ENCODE results near the gene RAI2.

RAI2 gene

GRCh38 chrX:17778997-17779396 lies 82.1 kb downstream of the RAI2 start:
- DNase-seq, result no peak

DNA sequence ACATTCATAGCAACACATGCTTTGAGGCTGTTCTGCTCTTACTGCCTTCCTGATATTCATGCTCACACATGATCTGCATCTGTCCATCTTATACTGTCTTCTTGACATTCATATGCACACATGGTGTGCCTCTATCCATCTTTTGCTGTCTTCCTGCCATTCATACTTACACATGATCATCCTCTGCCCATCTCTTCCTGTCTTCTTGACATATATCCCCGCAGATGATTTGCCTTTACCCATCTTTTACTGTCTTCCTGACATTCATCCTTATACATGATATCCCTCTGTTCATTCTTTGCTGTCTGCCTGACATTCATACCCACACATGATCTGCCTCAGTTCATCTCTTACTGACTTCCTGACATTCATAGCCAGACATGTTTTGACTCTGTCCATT lies 87.0 kb downstream of the RAI2 start:
- no peak for DNase-seq

GRCh38 chrX:17773221-17773876 lies 87.7 kb downstream of the RAI2 start:
- DNase-seq, result no peak

DNA sequence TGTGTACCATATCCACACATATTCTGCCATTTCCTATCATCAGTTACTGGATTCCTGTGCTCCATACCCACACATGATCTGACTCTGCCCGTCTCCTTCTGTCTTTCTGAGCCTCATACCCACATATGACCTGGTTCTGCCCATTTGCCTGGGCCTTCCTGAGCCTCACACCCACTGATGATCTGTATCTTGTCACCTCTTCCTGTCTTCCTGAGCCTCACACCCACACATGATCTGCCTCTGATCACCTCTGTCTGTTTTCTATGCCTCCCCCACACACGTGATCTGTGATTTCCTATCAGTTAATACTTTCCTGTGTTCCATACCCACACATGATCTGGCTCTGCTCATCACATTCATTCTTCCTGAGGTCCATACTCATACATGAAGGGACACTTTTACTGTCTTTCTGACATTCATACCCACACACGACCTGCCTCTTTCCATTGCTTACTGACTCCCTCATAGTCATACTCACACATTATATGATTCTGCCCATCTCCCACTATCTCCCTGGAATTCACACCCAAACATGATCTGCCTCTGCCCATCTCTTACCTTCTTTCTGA lies 91.3 kb downstream of the RAI2 start:
- DNase-seq, result peak; percentile 8

DNA sequence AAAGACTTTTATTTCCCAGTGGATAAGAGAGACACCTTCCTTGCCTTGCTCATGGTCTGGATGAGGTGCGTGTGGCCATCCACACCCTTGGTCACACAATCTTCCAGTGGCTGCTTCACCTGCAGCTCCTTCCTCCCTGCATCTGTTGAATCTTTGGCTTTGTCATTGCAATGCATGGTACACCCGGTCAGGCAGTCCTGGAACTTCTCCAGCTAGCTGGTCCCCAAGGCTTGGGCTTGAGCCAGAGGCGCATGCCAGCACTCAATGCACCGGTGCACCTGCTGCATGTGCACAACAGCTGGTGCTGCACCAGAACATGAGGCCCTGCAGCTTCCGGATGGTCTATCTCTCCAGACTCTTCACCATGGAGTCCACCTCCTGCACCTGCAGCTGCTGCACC lies 92.1 kb downstream of the RAI2 start:
- no peak for DNase-seq

DNA sequence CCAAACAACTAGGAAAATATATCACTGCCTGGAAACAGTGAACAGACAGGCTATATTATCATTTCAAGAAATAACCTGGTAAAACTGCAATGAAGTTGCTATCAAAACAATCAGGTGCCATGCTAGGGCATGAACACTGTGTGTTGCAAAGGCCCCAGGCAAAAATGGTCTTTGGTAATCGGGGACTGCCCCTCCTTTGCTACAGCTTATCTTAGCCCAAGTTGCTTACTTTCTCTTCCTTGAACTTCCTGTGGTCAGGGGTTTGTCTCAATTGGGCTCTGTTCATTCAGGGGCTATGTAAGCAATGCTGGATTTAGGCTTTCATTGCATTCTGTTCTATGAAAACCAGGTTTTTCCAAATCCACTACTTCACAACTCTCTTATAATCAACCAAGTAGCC lies 93.4 kb downstream of the RAI2 start:
- no peak for DNase-seq

GRCh38 chrX:17759990-17760389 lies 101.1 kb downstream of the RAI2 start:
- no peak for DNase-seq

- DNase-seq, result no peak
Measured at GRCh38 chrX:17758382-17758781, 102.7 kb downstream of the RAI2 start.

DNA sequence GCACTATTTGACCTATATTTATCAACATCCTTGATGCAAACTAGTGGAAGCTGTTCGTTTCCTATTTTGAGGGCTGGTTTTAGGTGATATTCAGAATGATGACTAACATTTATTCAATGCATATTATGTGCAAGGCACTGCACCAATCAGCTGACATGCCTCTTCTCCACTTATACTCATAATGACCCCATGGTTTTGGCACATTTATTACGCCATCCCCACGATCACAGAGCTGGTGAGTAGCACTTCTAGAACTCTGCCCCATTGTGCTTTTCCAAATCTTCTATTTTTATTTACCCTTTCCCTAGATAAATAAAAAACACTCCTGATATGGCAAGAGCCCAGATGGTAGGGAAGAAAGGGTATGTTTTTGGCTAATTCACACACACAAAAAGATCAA lies 110.7 kb downstream of the RAI2 start:
- DNase-seq, result no peak
